PC-3 (cell line): ENCODE results near the gene KDM6A. TPM values are rescaled to one million over a fixed set of nuclear protein-coding genes. Genes with fewer than 3 reads are reported as not detected.
A peak's percentile ranks its signal among the peaks of the same experiment; 100 is the strongest.
"Not testable (repeated sequence)": the region's sequence is repeated elsewhere in the genome, so short reads cannot be mapped to it uniquely, and the experiment has no call there.

Source experiments
- ATAC-seq: fragments of 200-7000 bp; cut with Tn5 transposase; 2 replicates; pipeline ENCODE4 v1.9.1; 2020; ENCODE audit warnings: mild to moderate bottlenecking, moderate library complexity
- Bru-seq: library from RNA; stranded (reverse); fragments of 400-500 nt; gene quantifications from one replicate; lab custom pipeline; 2021; lab: Mats Ljungman, UMichigan
- BruChase-seq, 2 experiments: library from RNA; stranded (reverse); fragments of 400-500 nt; gene quantifications; one replicate each; lab custom pipeline; 2021; lab: Mats Ljungman, UMichigan
- BruUV-seq: library from RNA; stranded (reverse); fragments of 400-500 nt; replicated peaks from 2 replicates; lab custom pipeline; 2021; lab: Mats Ljungman, UMichigan
- CTCF ChIA-PET: fragments of 300-600 bp; sonication (Branson Sonifier 250); formaldehyde crosslinking; loops from one replicate; lab custom pipeline; 2022; ENCODE audit warnings: antibody characterized with exemption; lab: Charles Lee
- POLR2A ChIA-PET: fragments of 300-600 bp; sonication (Branson Sonifier 250); formaldehyde crosslinking; loops from one replicate; lab custom pipeline; 2022; ENCODE audit warnings: antibody characterized with exemption; ENCODE audit not compliant: unreplicated experiment; lab: Charles Lee
- DNase-seq: peaks from one replicate; pipeline ENCODE4 v3.0.0-alpha.2; 2015
- H2AFZ ChIP-seq: fragments of 300-600 bp; sonication (generic); 2 replicates; pipeline ENCODE4 v1.6.0; 2016; ENCODE audit warnings: antibody characterized with exemption, low read length
- H3F3A ChIP-seq: fragments of 300-600 bp; sonication (generic); one replicate; pipeline ENCODE4 v1.6.0; 2017; ENCODE audit warnings: antibody characterized with exemption, low read length, control low read depth, mild to moderate bottlenecking; ENCODE audit not compliant: unreplicated experiment
- H3K27ac ChIP-seq: fragments of 300-600 bp; sonication (generic); 2 replicates; pipeline ENCODE4 v1.5.1; 2016; ENCODE audit warnings: mild to moderate bottlenecking, low read length
- H3K27me3 ChIP-seq: fragments of 300-600 bp; sonication (generic); 2 replicates; pipeline ENCODE4 v1.6.1; 2016; ENCODE audit warnings: low read length, mixed read lengths
- H3K36me3 ChIP-seq: fragments of 300-600 bp; sonication (generic); 2 replicates; pipeline ENCODE4 v1.6.1; 2016; ENCODE audit warnings: low read depth, mixed run types, low read length, mixed read lengths
- H3K4me1 ChIP-seq: fragments of 300-600 bp; sonication (generic); 2 replicates; pipeline ENCODE4 v1.5.1; 2016; ENCODE audit warnings: low read length; ENCODE audit not compliant: insufficient read depth
- H3K4me2 ChIP-seq: fragments of 300-600 bp; sonication (generic); 2 replicates; pipeline ENCODE4 v1.6.0; 2016; ENCODE audit warnings: low read length
- H3K4me3 ChIP-seq: fragments of 300-600 bp; sonication (generic); 2 replicates; pipeline ENCODE4 v1.5.1; 2016; ENCODE audit warnings: mild to moderate bottlenecking, low read length, mixed read lengths
- H3K79me2 ChIP-seq: fragments of 300-600 bp; sonication (generic); 2 replicates; pipeline ENCODE4 v1.6.1; 2017; ENCODE audit warnings: low read length, mixed read lengths
- H3K9ac ChIP-seq: fragments of 300-600 bp; sonication (generic); 2 replicates; pipeline ENCODE4 v1.6.0; 2016; ENCODE audit warnings: mild to moderate bottlenecking, low read length
- H3K9me2 ChIP-seq: fragments of 300-600 bp; sonication (generic); replicated peaks from 2 replicates; pipeline ENCODE4 v1.6.1; 2016; ENCODE audit warnings: mixed run types, low read length, mixed read lengths
- H3K9me3 ChIP-seq: fragments of 300-600 bp; sonication (generic); 2 replicates; pipeline ENCODE4 v1.6.1; 2016; ENCODE audit warnings: low read length, mixed read lengths
- H4K20me1 ChIP-seq: fragments of 300-600 bp; sonication (generic); 2 replicates; pipeline ENCODE4 v1.6.1; 2016; ENCODE audit warnings: low read length, mixed read lengths
- EZH2 ChIP-seq: fragments of 300-600 bp; sonication (generic); IDR thresholded peaks from one replicate; pipeline ENCODE4 v1.6.1; 2017; ENCODE audit warnings: antibody characterized with exemption, mild to moderate bottlenecking, low read length; ENCODE audit not compliant: unreplicated experiment
- EZH2phosphoT487 ChIP-seq: fragments of 300-600 bp; sonication (generic); IDR thresholded peaks from 2 replicates; pipeline ENCODE4 v1.6.1; 2018; ENCODE audit warnings: mild to moderate bottlenecking, antibody characterized with exemption, low read length, borderline replicate concordance
- intact Hi-C: fragments of 100-400 bp; cut with micrococcal nuclease; formaldehyde crosslinking; loops from 2 replicates; pipeline ENCODE4 v1.9.0; 2023
- long read RNA-seq: library from polyadenylated mRNA; unstranded; transcript quantifications from one replicate; pipeline ENCODE4 v2.0.0, GENCODE V29; 2021; ENCODE audit not compliant: unreplicated experiment
- total RNA-seq: library from RNA; depleted of rRNA; stranded (reverse); fragments of >200 nt; gene quantifications from 2 replicates; pipeline ENCODE4 v1.2.3, GENCODE V29; 2014; rRNA removed
- TF ChIP-seq, protein P1 (sequence below): fragments of 300-600 bp; sonication (generic); conservative IDR thresholded peaks from 2 replicates; pipeline ENCODE4 v1.5.1; 2017; ENCODE audit warnings: antibody characterized with exemption, low read depth, mild to moderate bottlenecking, low read length

Gene KDM6A
- total RNA-seq, result 27.2 and 31.3 TPM in 2 replicates
- percentile 94 among the genes with signal in this experiment for Bru-seq, nascent RNA
- percentile 76 among the genes with signal in this experiment for BruChase-seq, experiment 1, labeled RNA remaining after a 6-hour chase
- BruChase-seq, experiment 2, labeled RNA remaining after a 2-hour chase, result percentile 85 among the genes with signal in this experiment
- long read RNA-seq, full-length matches to known transcripts, result 2 of 40 reads
- long read RNA-seq, partial matches to known transcripts, result 21 of 40 reads
- long read RNA-seq, other reads (novel, unspliced or antisense), result 17 of 40 reads

DNA sequence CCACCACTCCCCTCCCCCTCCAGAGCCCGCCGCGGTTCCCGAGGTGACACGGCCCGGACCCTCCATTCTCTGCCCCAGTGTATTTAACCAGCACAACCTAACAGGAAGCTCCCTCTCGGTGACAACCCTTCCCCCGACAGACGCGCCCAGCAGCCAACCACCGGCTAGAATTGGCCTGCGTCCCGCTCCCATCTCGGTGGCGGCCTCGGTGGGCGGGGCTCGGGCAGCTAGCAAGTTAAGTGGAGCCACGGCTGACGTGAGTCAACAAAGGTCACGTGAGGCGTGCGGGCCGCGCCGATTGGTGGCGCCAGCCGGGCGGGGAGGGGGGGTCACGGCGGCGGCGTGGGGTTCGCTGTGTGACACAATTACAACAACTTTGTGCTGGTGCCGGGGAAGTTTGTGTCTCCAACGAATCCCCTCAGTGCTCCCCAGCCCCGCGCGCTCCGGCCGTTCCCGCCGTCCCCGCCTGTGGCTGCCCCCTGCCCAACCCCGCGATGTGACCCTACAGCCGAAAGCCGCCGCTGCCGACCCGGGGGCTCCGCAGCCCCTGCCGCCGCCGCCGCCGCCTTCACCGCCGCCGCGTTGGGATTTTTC is at the start of gene KDM6A:
Gene KDM6A, plus strand, starts transcription at position 368 of the 594 bp plus-strand sequence. CDS start 364 bp downstream, outside the sequence.
- Histone ChIP-seq H2AFZ (peak within 1 kb of the TSS; percentile 81), H3K4me1 (peaks cover 8% of the 10 kb centered on the region; the same call in 1 of the 2 replicates), H3K9ac (peak within 1 kb of the TSS; percentile 97), H3K79me2 (peaks cover 66% of the 10 kb centered on the region), H3K4me2 (peak within 1 kb of the TSS; percentile 98), H4K20me1 (peaks cover 22% of the 10 kb centered on the region), H3K9me2 (no peaks in the 10 kb centered on the region), H3K36me3 (0 out of 2 replicates have a peak, but pooled peaks cover 5% of the 10 kb centered on the region), H3K9me3 (no peaks in the 10 kb centered on the region), H3K4me3 (peak within 1 kb of the TSS; percentile 99), H3F3A (no peaks in the 10 kb centered on the region), H3K27ac (peak within 1 kb of the TSS; percentile 82), H3K27me3 (no peaks in the 10 kb centered on the region)
- POLR2A ChIA-PET, result interaction anchor here (0.6 to 0.7 kb wide), 4 partner anchors 26 to 444 kb away, joined by 3 to 7 read pairs (median 4); no protein-coding TSS in a partner anchor
- intact Hi-C loops, result loop anchor here (5.0 kb wide), 3 partner anchors 69 to 331 kb away; partner anchors contain the start of gene FUNDC1
- CTCF ChIA-PET, result interaction anchor here (0.6 to 0.8 kb wide), 2 partner anchors 852 to 914 kb away, joined by 5 to 9 read pairs; no protein-coding TSS in a partner anchor
- TF ChIP-seq EZH2phosphoT487 (no peak), EZH2 (no peak)
- TF ChIP-seq, protein P1, sequence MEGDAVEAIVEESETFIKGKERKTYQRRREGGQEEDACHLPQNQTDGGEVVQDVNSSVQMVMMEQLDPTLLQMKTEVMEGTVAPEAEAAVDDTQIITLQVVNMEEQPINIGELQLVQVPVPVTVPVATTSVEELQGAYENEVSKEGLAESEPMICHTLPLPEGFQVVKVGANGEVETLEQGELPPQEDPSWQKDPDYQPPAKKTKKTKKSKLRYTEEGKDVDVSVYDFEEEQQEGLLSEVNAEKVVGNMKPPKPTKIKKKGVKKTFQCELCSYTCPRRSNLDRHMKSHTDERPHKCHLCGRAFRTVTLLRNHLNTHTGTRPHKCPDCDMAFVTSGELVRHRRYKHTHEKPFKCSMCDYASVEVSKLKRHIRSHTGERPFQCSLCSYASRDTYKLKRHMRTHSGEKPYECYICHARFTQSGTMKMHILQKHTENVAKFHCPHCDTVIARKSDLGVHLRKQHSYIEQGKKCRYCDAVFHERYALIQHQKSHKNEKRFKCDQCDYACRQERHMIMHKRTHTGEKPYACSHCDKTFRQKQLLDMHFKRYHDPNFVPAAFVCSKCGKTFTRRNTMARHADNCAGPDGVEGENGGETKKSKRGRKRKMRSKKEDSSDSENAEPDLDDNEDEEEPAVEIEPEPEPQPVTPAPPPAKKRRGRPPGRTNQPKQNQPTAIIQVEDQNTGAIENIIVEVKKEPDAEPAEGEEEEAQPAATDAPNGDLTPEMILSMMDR, result no peak
- ATAC-seq, result peak; percentile 88
- no TSS peak for BruUV-seq
- DNase-seq, result peak; percentile 95

- H3K36me3 ChIP-seq, H3K27me3 ChIP-seq, H4K20me1 ChIP-seq, H3K9me3 ChIP-seq, H3K9ac ChIP-seq, H3K9me2 ChIP-seq, H3K4me2 ChIP-seq, CTCF ChIA-PET, POLR2A ChIA-PET, BruUV-seq, DNase-seq, ATAC-seq, H3K4me1 ChIP-seq, H3K27ac ChIP-seq, H3F3A ChIP-seq, H2AFZ ChIP-seq, H3K4me3 ChIP-seq, H3K79me2 ChIP-seq: not testable (repeated sequence)
- intact Hi-C loops, result loop anchor here (10.0 kb wide), 1 partner anchor 138 kb away; no protein-coding TSS in a partner anchor
These were observed 49.8 kb upstream of the KDM6A start for GRCh38 chrX:44823193-44823592.

DNA sequence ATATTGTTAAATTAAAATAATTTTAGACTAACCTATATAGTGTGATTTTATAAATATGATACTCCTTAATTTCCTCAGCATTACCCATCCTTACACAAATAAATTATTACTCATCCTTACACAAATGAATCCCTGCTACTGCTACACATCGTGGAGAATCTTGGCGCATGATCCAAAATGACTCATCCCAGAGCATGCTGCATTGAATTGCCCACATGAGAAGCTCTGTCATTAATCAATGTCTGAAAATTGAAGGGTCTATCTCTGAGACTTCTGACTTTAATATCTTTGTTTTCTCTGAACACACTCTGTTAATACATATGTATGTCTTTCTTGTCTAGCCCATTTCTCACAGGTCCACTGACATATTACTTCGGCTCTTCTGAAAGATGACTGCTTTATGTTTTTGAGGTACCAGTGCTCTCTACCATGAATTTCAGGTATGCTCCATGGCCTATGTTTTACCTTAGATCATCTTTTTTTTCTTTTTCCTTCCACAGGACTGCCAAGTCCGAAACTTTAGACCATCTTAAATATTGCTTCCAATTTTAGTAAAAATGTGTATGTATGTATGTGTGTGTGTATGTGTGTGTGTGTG is 44.9 kb upstream of the KDM6A start:
- no peaks in the 10 kb centered on the region for H3F3A ChIP-seq
- ATAC-seq, result peak; percentile 99
- no TSS peak for BruUV-seq
- no peaks in the 10 kb centered on the region for H3K27me3 ChIP-seq
- H3K4me1 ChIP-seq, result peaks cover 12% of the 10 kb centered on the region
- H3K27ac ChIP-seq, result peak overlapping the region; percentile 53
- H3K4me2 ChIP-seq, result peak overlapping the region; percentile 73
- no peak overlapping the region for H3K4me3 ChIP-seq
- TF ChIP-seq, protein P1, result no peak
- TF ChIP-seq EZH2 (no peak), EZH2phosphoT487 (no peak)
- H3K79me2 ChIP-seq, result no peaks in the 10 kb centered on the region
- no peaks in the 10 kb centered on the region for H3K36me3 ChIP-seq
- DNase-seq, result peak; percentile 94
- CTCF ChIA-PET, result no interaction called here
- intact Hi-C loops, result loop anchor here (1.0 to 10.0 kb wide), 2 partner anchors 42 to 143 kb away; no protein-coding TSS in a partner anchor
- 0 out of 2 replicates have a peak overlapping the region, but pooled peaks have one; percentile 4 for H3K9ac ChIP-seq
- no peak overlapping the region; the same call in 1 of the 2 replicates for H2AFZ ChIP-seq
- no peaks in the 10 kb centered on the region for H3K9me2 ChIP-seq
- no peaks in the 10 kb centered on the region for H4K20me1 ChIP-seq
- no peaks in the 10 kb centered on the region for H3K9me3 ChIP-seq
- POLR2A ChIA-PET, result interaction anchor here (0.6 kb wide), 1 partner anchor 15 kb away, joined by 3 read pairs; no protein-coding TSS in a partner anchor
